D721Med (cell line): ENCODE measurements around the gene SMG6.
"Not testable (repeated sequence)": the region's sequence is repeated elsewhere in the genome, so short reads cannot be mapped to it uniquely, and the experiment has no call there.

Experiments
- DNase-seq: peaks from one replicate; pipeline ENCODE4 v3.0.0; 2011; ENCODE audit warnings: low spot score; ENCODE audit not compliant: insufficient read length
- FAIRE-seq: peaks from 2 replicates; lab custom pipeline; 2011; peaks lifted over from hg19 to GRCh38; lab: Jason Lieb, UNC
- TF ChIP-seq, protein P1 (sequence below): IDR thresholded peaks from 2 replicates; pipeline ENCODE4 v1.5.1; 2012; ENCODE audit warnings: mild to moderate bottlenecking, control low read depth; ENCODE audit not compliant: insufficient read depth; ENCODE audit errors: missing control alignments

The SMG6 gene

DNA sequence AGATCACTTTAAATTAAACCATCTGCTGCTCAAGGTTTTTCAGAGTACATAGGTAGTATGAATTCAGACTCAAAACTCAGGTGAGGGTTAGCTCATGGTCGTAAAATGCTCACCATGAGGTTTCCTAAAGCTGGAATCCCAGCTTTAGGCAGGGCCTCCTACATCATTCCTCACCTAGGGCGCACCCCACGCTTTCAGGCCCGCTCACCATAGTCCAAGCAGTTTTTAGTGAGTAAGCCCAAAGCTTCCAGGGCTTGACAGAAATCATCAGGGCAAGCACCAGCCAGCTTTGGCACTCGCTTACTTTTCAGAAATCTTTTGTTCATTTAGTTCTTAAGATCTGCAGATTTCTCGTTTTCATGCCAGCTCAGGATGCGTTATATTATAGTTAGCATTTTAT is 158.9 kb downstream of the SMG6 start:
- FAIRE-seq, result no peak
- no peak for DNase-seq
- TF ChIP-seq, protein P1, sequence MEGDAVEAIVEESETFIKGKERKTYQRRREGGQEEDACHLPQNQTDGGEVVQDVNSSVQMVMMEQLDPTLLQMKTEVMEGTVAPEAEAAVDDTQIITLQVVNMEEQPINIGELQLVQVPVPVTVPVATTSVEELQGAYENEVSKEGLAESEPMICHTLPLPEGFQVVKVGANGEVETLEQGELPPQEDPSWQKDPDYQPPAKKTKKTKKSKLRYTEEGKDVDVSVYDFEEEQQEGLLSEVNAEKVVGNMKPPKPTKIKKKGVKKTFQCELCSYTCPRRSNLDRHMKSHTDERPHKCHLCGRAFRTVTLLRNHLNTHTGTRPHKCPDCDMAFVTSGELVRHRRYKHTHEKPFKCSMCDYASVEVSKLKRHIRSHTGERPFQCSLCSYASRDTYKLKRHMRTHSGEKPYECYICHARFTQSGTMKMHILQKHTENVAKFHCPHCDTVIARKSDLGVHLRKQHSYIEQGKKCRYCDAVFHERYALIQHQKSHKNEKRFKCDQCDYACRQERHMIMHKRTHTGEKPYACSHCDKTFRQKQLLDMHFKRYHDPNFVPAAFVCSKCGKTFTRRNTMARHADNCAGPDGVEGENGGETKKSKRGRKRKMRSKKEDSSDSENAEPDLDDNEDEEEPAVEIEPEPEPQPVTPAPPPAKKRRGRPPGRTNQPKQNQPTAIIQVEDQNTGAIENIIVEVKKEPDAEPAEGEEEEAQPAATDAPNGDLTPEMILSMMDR, result no peak

DNA sequence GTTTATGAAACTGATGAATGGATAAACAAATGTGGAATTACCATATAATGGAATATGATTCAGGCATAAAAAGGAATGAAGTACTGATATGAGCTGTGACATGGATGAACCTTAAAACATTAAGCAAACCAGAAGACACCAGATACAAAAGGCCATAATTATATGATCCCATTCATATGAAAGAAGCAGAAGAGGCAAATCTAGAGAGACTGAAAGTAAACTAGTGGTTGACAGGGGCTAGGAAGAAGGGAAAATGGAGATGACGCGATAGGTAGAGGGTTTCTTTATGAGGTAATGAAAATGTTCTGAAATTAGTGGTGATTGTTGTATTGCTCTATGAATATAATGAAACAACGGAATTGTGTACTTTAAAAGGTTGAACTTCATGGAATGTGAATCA is 160.3 kb downstream of the SMG6 start:
- no peak for FAIRE-seq

DNA sequence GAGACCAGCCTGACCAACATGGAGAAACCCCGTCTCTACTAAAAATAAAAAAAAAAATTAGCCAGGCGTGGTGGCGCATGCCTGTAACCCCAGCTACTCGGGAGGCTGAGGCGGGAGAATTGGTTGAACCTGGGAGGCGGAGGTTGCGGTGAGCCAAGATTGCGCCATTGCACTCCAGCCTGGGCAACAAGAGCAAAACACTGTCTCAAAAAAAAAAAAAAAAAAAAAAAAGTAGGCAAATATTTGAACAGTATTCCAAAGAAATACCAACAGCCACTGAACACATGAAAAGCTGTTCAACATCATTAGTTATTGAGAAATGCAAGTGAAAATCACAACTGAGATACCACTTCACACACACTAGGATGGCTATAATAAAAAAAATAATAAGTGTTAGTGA is 160.9 kb downstream of the SMG6 start:
- DNase-seq, FAIRE-seq: not testable (repeated sequence)

More for the DNA sequence above, 160.3 kb downstream of the SMG6 start:
- TF ChIP-seq, protein P1, result no peak
- DNase-seq, result no peak

DNA sequence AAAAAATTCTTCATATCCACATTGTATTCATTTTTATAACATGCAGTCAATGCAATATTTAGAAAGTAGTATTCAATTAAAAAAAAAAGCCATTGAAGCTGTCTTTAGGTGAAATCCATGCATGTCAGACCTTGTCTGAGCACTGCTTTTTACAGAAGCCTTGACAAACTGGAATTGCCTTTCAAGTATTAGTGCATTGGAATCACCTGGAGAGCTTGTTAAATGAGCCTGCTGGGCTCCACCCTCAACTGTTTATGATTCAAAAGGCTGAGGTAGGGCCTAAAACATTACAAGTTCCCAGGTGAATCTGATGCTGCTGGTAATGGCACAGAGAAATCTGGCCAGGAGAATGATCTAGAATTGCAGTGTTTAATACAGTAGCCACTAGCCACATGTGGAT is 162.9 kb downstream of the SMG6 start:
- TF ChIP-seq, protein P1, result no peak
- no peak for FAIRE-seq
- DNase-seq, result no peak

DNA sequence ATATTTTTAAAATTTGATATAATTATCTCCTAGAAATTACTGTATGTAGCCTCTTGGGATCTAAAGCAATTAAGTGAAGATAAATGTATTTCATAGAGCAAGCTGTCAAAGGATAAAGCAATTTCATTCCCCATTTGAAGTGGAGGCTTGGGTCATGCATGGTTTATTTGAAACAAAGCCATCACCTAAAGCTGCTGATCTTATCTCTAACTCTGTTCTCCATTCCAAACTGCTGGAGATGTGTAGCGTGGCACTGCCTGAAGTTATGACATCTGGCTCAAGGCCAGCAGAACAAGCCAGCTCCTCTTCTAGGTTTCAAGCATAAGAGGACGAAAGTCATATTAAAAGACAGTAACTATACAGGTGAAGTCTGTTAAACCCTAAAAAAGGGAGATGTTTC is 164.8 kb downstream of the SMG6 start:
- TF ChIP-seq, protein P1, result no peak
- no peak for DNase-seq
- FAIRE-seq, result no peak

DNA sequence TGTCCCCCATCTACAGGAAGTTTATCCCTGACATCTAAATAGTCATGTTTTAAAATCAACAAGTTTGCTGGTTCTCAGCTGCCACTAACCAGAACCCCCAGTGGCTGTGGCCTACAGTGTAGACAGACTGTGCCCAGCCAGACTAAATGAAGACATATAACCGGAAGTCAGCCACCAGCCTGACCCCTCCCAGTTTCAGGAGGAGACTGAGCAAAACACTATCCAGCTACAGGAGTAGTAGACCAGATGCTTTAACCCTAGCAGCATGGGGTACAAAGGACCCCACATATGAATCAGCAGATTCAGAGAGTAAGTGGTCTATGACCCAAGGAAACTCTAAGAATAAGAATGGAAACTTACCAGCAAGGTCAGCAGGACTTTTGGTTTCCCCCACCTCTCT is 165.3 kb downstream of the SMG6 start:
- DNase-seq (no peak), FAIRE-seq (no peak)
- TF ChIP-seq, protein P1, result no peak

DNA sequence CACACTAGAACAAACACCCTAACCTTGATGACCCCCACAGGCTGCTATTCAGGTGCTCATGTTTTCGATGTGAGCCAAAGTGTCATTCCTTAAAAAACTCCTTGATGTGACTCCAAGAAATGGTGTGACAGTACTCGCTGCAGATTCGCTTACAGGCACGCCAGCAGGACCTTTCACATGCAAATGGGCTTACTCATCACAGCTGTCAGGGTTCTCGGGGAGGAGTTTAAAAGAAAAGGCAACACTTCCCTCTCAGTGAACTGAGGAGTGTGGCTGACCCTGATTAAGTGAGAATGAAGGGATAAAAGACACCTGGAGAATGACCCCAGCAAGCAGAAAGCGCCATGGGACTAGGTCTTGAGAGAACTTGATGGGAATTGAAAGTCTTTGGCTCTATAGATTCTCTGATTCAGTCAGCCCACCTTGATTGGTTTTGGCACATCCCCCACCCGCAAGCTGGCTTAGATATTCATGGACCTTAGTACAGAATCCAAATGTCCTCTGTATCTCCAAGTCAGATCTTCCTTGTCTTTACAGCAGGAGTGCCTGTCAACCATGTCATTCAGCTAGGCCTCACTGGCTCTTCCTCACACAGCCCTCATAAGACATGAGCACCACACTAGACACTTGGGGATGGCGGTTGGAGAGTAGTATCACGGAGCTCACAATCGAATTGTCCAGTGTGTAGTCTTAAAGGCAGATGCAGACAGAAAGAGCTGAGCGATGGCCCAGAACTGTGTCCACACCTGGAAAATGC is 166.1 kb downstream of the SMG6 start:
- DNase-seq, result no peak
- TF ChIP-seq, protein P1, result no peak
- FAIRE-seq, result no peak

DNA sequence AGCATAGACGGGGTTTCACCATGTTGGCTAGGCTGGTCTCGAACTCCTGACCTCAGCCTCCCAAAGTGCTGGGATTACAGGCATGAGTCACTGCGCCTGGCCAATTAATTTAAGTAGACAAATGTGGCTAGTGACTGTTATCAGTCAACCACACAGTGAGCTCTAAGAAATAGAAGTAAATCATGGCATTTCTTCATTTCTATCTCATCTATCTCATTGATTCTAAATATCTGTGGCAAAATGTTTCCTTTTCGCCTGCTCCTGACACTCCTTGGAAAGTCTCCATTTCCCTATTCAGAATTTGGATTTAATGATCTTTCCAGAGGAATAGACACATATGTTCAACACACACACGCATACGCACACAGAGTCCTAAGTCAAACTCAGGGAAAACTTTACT is 167.3 kb downstream of the SMG6 start:
- FAIRE-seq, result no peak
- TF ChIP-seq, protein P1, result no peak
- DNase-seq, result no peak
